ENCODE measurements around the gene TSPAN14. TPM values are rescaled to one million over a fixed set of nuclear protein-coding genes. Genes with fewer than 3 reads are reported as not detected.
"Not testable (repeated sequence)": the region's sequence is repeated elsewhere in the genome, so short reads cannot be mapped to it uniquely, and the experiment has no call there.

Gene TSPAN14
- total and polyA plus RNA-seq, 2 donors (not counting 1 experiment from before 2014, with no cell fraction given), result 12.1 to 50.0 TPM

GRCh38 chr10:80530251-80530650, 76.1 kb downstream of the TSPAN14 start:
- H3K36me3 ChIP-seq (ENCODE audit: control insufficient read depth, insufficient read depth, low read length), result no peaks in the 10 kb centered on the region
- no peaks in the 10 kb centered on the region for H3K4me1 ChIP-seq (ENCODE audit: control insufficient read depth, extremely low read depth, insufficient read depth, low read length)
- no peak overlapping the region for H3K9ac ChIP-seq (ENCODE audit: insufficient read depth, low read length)
- no peak for TF ChIP-seq EZH2 (IDR thresholded peaks at IDR 0.05; ENCODE audit: low read length, missing control alignments)
- TF ChIP-seq CTCF (conservative IDR thresholded peaks at IDR 0.05 in 1 of 2, IDR thresholded peaks at IDR 0.05 in 1 of 2; ENCODE audit: low read depth in 1 of 2, low read length in 2 of 2), result peak in 1 of 2 donors; percentile 30
- H4K20me1 ChIP-seq (ENCODE audit: control insufficient read depth, extremely low read depth, insufficient read depth, low read length), result no peaks in the 10 kb centered on the region
- H2AFZ ChIP-seq (ENCODE audit: low read length), result no peak overlapping the region
- H3K9me3 ChIP-seq (ENCODE audit: control insufficient read depth, insufficient read depth, low read depth, low read length), result no peaks in the 10 kb centered on the region
- H3K4me3 ChIP-seq (replicated peaks in 1 of 4; ENCODE audit: control extremely low read depth in 1 of 4, insufficient read depth in 1 of 4, low read depth in 3 of 4, low read length in 4 of 4), result no peak overlapping the region
- H3K79me2 ChIP-seq (ENCODE audit: control insufficient read depth, insufficient read depth, low read length), result no peaks in the 10 kb centered on the region
- no peak overlapping the region for H3K27ac ChIP-seq (ENCODE audit: insufficient read depth, low read length)
- DNase-seq (ENCODE audit: low read depth in 2 of 2), result peak; percentile 13 to 25
- H3K27me3 ChIP-seq (ENCODE audit: control insufficient read depth, insufficient read depth, low read length), result no peaks in the 10 kb centered on the region
- H3K4me2 ChIP-seq (ENCODE audit: extremely low read depth, insufficient read depth, low read length), result no peak overlapping the region

GRCh38 chr10:80530816-80531215, 76.7 kb downstream of the TSPAN14 start:
- Histone ChIP-seq H3K4me2 (ENCODE audit: extremely low read depth, insufficient read depth, low read length) (no peak overlapping the region), H3K27ac (ENCODE audit: insufficient read depth, low read length) (no peak overlapping the region), H3K9ac (ENCODE audit: insufficient read depth, low read length) (no peak overlapping the region), H4K20me1 (ENCODE audit: control insufficient read depth, extremely low read depth, insufficient read depth, low read length) (no peaks in the 10 kb centered on the region), H3K79me2 (ENCODE audit: control insufficient read depth, insufficient read depth, low read length) (no peaks in the 10 kb centered on the region), H3K36me3 (ENCODE audit: control insufficient read depth, insufficient read depth, low read length) (no peaks in the 10 kb centered on the region), H3K4me1 (ENCODE audit: control insufficient read depth, extremely low read depth, insufficient read depth, low read length) (no peaks in the 10 kb centered on the region), H3K9me3 (ENCODE audit: control insufficient read depth, insufficient read depth, low read depth, low read length) (no peaks in the 10 kb centered on the region), H2AFZ (ENCODE audit: low read length) (no peak overlapping the region), H3K27me3 (ENCODE audit: control insufficient read depth, insufficient read depth, low read length) (no peaks in the 10 kb centered on the region), H3K4me3 (replicated peaks in 1 of 4; ENCODE audit: control extremely low read depth in 1 of 4, insufficient read depth in 1 of 4, low read depth in 3 of 4, low read length in 4 of 4) (no peak overlapping the region)
- no peak for DNase-seq (ENCODE audit: low read depth in 2 of 2)
- TF ChIP-seq EZH2 (IDR thresholded peaks at IDR 0.05; ENCODE audit: low read length, missing control alignments) (no peak), CTCF (conservative IDR thresholded peaks at IDR 0.05 in 1 of 2, IDR thresholded peaks at IDR 0.05 in 1 of 2; ENCODE audit: low read depth in 1 of 2, low read length in 2 of 2) (no peak)

- H3K9ac ChIP-seq (ENCODE audit: insufficient read depth, low read length), result no peak overlapping the region
- H3K9me3 ChIP-seq (ENCODE audit: control insufficient read depth, insufficient read depth, low read depth, low read length), result no peaks in the 10 kb centered on the region
- H3K4me2 ChIP-seq (ENCODE audit: extremely low read depth, insufficient read depth, low read length), result no peak overlapping the region
- TF ChIP-seq EZH2 (IDR thresholded peaks at IDR 0.05; ENCODE audit: low read length, missing control alignments) (no peak), CTCF (conservative IDR thresholded peaks at IDR 0.05 in 1 of 2, IDR thresholded peaks at IDR 0.05 in 1 of 2; ENCODE audit: low read depth in 1 of 2, low read length in 2 of 2) (no peak)
- no peaks in the 10 kb centered on the region for H3K27me3 ChIP-seq (ENCODE audit: control insufficient read depth, insufficient read depth, low read length)
- H3K4me1 ChIP-seq (ENCODE audit: control insufficient read depth, extremely low read depth, insufficient read depth, low read length), result no peaks in the 10 kb centered on the region
- H3K4me3 ChIP-seq (replicated peaks in 1 of 4; ENCODE audit: control extremely low read depth in 1 of 4, insufficient read depth in 1 of 4, low read depth in 3 of 4, low read length in 4 of 4), result no peak overlapping the region
- H3K79me2 ChIP-seq (ENCODE audit: control insufficient read depth, insufficient read depth, low read length), result no peaks in the 10 kb centered on the region
- H2AFZ ChIP-seq (ENCODE audit: low read length), result no peak overlapping the region
- DNase-seq (ENCODE audit: low read depth in 2 of 2), result no peak
- no peaks in the 10 kb centered on the region for H4K20me1 ChIP-seq (ENCODE audit: control insufficient read depth, extremely low read depth, insufficient read depth, low read length)
- no peaks in the 10 kb centered on the region for H3K36me3 ChIP-seq (ENCODE audit: control insufficient read depth, insufficient read depth, low read length)
- no peak overlapping the region for H3K27ac ChIP-seq (ENCODE audit: insufficient read depth, low read length)
These were observed 78.5 kb downstream of the TSPAN14 start for GRCh38 chr10:80532571-80532970.

- not testable (repeated sequence) for H3K36me3 ChIP-seq (ENCODE audit: control insufficient read depth, insufficient read depth, low read length); H3K27ac ChIP-seq (ENCODE audit: insufficient read depth, low read length); H3K9me3 ChIP-seq (ENCODE audit: control insufficient read depth, insufficient read depth, low read depth, low read length); H3K4me3 ChIP-seq (replicated peaks in 1 of 4; ENCODE audit: control extremely low read depth in 1 of 4, insufficient read depth in 1 of 4, low read depth in 3 of 4, low read length in 4 of 4); H4K20me1 ChIP-seq (ENCODE audit: control insufficient read depth, extremely low read depth, insufficient read depth, low read length); DNase-seq (ENCODE audit: low read depth in 2 of 2); H2AFZ ChIP-seq (ENCODE audit: low read length); H3K27me3 ChIP-seq (ENCODE audit: control insufficient read depth, insufficient read depth, low read length); H3K9ac ChIP-seq (ENCODE audit: insufficient read depth, low read length); H3K79me2 ChIP-seq (ENCODE audit: control insufficient read depth, insufficient read depth, low read length); H3K4me1 ChIP-seq (ENCODE audit: control insufficient read depth, extremely low read depth, insufficient read depth, low read length); H3K4me2 ChIP-seq (ENCODE audit: extremely low read depth, insufficient read depth, low read length)
These were observed 79.9 kb downstream of the TSPAN14 start for GRCh38 chr10:80534059-80534458.

- not testable (repeated sequence) for H3K4me1 ChIP-seq (ENCODE audit: control insufficient read depth, extremely low read depth, insufficient read depth, low read length); H3K79me2 ChIP-seq (ENCODE audit: control insufficient read depth, insufficient read depth, low read length); H3K36me3 ChIP-seq (ENCODE audit: control insufficient read depth, insufficient read depth, low read length); H3K9me3 ChIP-seq (ENCODE audit: control insufficient read depth, insufficient read depth, low read depth, low read length); H3K27ac ChIP-seq (ENCODE audit: insufficient read depth, low read length); H4K20me1 ChIP-seq (ENCODE audit: control insufficient read depth, extremely low read depth, insufficient read depth, low read length); H2AFZ ChIP-seq (ENCODE audit: low read length); H3K4me2 ChIP-seq (ENCODE audit: extremely low read depth, insufficient read depth, low read length); H3K9ac ChIP-seq (ENCODE audit: insufficient read depth, low read length); DNase-seq (ENCODE audit: low read depth in 2 of 2); H3K27me3 ChIP-seq (ENCODE audit: control insufficient read depth, insufficient read depth, low read length); H3K4me3 ChIP-seq (replicated peaks in 1 of 4; ENCODE audit: control extremely low read depth in 1 of 4, insufficient read depth in 1 of 4, low read depth in 3 of 4, low read length in 4 of 4)
These were observed 80.5 kb downstream of the TSPAN14 start for GRCh38 chr10:80534646-80535045.
